ENCODE measurements around the gene NIT2.
A peak's percentile ranks its signal among the peaks of the same experiment; 100 is the strongest.

Gene NIT2

GRCh38 chr3:100399341-100400071 lies 64.9 kb downstream of the NIT2 start:
- DNase-seq = no peak

- peak; percentile 70 to 77 (median 72) for DNase-seq
These were observed 65.8 kb downstream of the NIT2 start for GRCh38 chr3:100400419-100400779.

- DNase-seq = peak; percentile 97 to 98 (median 98)
These were observed 66.5 kb downstream of the NIT2 start, which contains the start of the genes LNP1 and TOMM70 for GRCh38 chr3:100400780-100401673. Gene LNP1, plus strand, starts transcription at chr3:100401539. Its CDS starts 28,191 bp downstream, at chr3:100429730. Gene TOMM70, minus strand, starts transcription at chr3:100401089. Its CDS starts 140 bp downstream, at chr3:100400949.

- DNase-seq = peak; percentile 37 to 38 (median 37)
These were observed 67.1 kb downstream of the NIT2 start for GRCh38 chr3:100401674-100402041.

GRCh38 chr3:100402256-100402655 lies 67.7 kb downstream of the NIT2 start:
- DNase-seq = peak in 1 of 3 donors; percentile 25

GRCh38 chr3:100402891-100403290 lies 68.3 kb downstream of the NIT2 start:
- no peak for DNase-seq

GRCh38 chr3:100403362-100404249 lies 69.0 kb downstream of the NIT2 start:
- no peak for DNase-seq

GRCh38 chr3:100404250-100404548 lies 69.6 kb downstream of the NIT2 start:
- no peak for DNase-seq

GRCh38 chr3:100407164-100407563 lies 72.6 kb downstream of the NIT2 start:
- DNase-seq = no peak

GRCh38 chr3:100407977-100408532 lies 73.5 kb downstream of the NIT2 start:
- no peak for DNase-seq
